Uterus (tissue), 4 donors: ENCODE measurements around the gene SLC25A26. TPM values are rescaled to one million over a fixed set of nuclear protein-coding genes. Genes with fewer than 3 reads are reported as not detected.

Experiments used
- DNase-seq, 2 donors: peaks; one replicate each; pipeline ENCODE4 v3.0.0-alpha.2; 2019 to 2020
- H3K27ac ChIP-seq, 2 donors: fragments of 200-600 bp; sonication (generic); 1 replicate in 1 of 2; 2 replicates in 1 of 2; pipeline ENCODE4 v1.5.1; 2016 to 2018
- H3K27me3 ChIP-seq, 2 donors: fragments of 200-600 bp; sonication (generic); one replicate each; pipeline ENCODE4 v1.5.1; 2018 to 2019; ENCODE audit warnings: control low read depth in 1 of 2
- H3K36me3 ChIP-seq, 2 donors: fragments of 200-600 bp; sonication (generic); one replicate each; pipeline ENCODE4 v1.5.1; 2019; ENCODE audit warnings: control low read depth in 1 of 2
- H3K4me1 ChIP-seq, 2 donors: fragments of 200-600 bp; sonication (generic); one replicate each; pipeline ENCODE4 v1.5.1; 2018 to 2019; ENCODE audit warnings: control low read depth in 1 of 2
- H3K4me3 ChIP-seq, 2 donors: fragments of 200-600 bp; sonication (generic); 1 replicate in 1 of 2; 2 replicates in 1 of 2; pipeline ENCODE4 v1.5.1; 2018 to 2019; ENCODE audit warnings: mild to moderate bottlenecking in 1 of 2
- H3K9me3 ChIP-seq, 2 donors: fragments of 200-600 bp; sonication (generic); one replicate each; pipeline ENCODE4 v1.5.1; 2019; ENCODE audit warnings: control low read depth in 1 of 2
- POLR2A ChIP-seq, 2 donors: fragments of 450-650 bp; IDR thresholded peaks; one replicate each; pipeline ENCODE4 v1.6.1; 2016; ENCODE audit warnings: antibody characterized with exemption in 2 of 2, mild to moderate bottlenecking in 1 of 2, moderate library complexity in 1 of 2
- intact Hi-C: fragments of 100-400 bp; cut with DNase I; formaldehyde crosslinking; loops from one replicate; pipeline ENCODE4 v1.15.1; 2023; ENCODE audit warnings: low total_unique reads
- total RNA-seq, 4 donors: library from RNA; depleted of rRNA in 3 of 4; stranded (reverse); fragments of >200 nt in 3 of 4; gene quantifications; one replicate each; pipeline versions ENCODE4 v1.1.0 to v1.2.4, GENCODE V29; 2014 to 2023
- TF ChIP-seq, protein P1 (sequence below), 4 experiments: fragments of 200-600 bp in 2 of 4; fragments of 450-650 bp in 2 of 4; sonication (generic) in 2 of 4; IDR thresholded peaks; one replicate each; pipeline ENCODE4 v1.5.1; 2016 to 2019; ENCODE audit warnings: antibody characterized with exemption in 4 of 4, mild to moderate bottlenecking in 2 of 4, moderate library complexity in 1 of 4
- donor health status: DM: yes; HTN: yes; CAD: no.

Gene SLC25A26
- total RNA-seq, 4 donors from 2014 or later, result 10.6 to 24.9 (median 17.8) TPM

DNA sequence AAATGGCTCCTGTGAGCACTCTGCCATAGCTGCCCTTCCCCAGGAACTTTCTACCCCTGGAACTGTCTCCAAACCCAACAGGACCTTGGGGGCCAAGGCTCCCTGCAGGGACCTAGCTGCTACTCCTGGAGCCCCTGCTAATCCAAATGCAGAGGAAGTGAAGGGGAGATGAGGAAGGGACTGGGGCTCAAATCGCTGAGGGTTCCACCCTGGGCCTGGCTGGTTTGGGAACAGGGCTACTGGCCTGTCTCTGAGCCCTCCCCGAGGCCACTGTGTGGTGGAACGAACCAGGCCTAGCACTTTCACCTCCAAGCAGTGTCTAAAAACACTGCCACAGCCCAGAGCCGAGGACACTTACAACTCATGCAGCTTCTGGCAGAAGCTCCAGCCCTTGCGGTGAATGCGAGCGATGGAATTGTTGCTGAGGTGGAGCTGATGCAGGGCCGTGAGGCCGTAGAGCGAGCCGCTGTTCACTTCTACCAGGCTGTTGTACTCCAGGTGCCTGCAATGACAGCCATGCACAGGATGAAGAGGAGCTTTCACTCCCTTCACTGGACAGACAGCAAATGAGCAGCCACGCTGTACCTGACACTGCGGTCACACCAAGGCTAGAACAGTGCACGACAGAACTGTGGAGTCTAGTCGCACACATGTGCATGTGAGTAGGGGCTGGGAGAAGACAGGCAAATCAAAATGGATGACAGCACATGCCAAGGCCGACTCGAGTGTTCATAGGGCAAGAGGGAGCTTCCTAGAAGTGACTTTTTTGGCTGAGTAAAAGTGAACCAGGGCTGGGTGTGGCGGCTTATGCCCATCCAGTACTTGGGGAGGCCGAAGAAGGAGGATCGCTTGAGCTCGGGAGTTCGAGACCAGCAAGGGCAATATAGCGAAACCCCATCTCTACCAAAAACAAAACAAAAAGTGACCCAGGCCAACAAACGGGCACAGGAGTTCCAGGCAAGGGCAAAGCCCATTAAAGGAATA lies 189.3 kb downstream of the SLC25A26 start:
- Histone ChIP-seq H3K27me3 (no peaks in the 10 kb centered on the region), H3K9me3 (no peaks in the 10 kb centered on the region), H3K36me3 (no peaks in the 10 kb centered on the region), H3K4me1 (no peaks in the 10 kb centered on the region), H3K4me3 (no peak overlapping the region), H3K27ac (no peak overlapping the region)
- intact Hi-C loops, result loop anchor here (10.0 kb wide), 2 partner anchors 95 to 405 kb away; partner anchors contain the start of gene LRIG1
- no peak for TF ChIP-seq POLR2A (IDR thresholded peaks at IDR 0.05)
- TF ChIP-seq, protein P1, sequence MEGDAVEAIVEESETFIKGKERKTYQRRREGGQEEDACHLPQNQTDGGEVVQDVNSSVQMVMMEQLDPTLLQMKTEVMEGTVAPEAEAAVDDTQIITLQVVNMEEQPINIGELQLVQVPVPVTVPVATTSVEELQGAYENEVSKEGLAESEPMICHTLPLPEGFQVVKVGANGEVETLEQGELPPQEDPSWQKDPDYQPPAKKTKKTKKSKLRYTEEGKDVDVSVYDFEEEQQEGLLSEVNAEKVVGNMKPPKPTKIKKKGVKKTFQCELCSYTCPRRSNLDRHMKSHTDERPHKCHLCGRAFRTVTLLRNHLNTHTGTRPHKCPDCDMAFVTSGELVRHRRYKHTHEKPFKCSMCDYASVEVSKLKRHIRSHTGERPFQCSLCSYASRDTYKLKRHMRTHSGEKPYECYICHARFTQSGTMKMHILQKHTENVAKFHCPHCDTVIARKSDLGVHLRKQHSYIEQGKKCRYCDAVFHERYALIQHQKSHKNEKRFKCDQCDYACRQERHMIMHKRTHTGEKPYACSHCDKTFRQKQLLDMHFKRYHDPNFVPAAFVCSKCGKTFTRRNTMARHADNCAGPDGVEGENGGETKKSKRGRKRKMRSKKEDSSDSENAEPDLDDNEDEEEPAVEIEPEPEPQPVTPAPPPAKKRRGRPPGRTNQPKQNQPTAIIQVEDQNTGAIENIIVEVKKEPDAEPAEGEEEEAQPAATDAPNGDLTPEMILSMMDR (IDR thresholded peaks at IDR 0.05), result no peak
- DNase-seq, result peak; percentile 8 to 9

GRCh38 chr3:66410976-66411375 lies 190.2 kb downstream of the SLC25A26 start:
- no peak overlapping the region for H3K27ac ChIP-seq
- H3K4me1 ChIP-seq, result peaks cover 0 to 7% of the 10 kb centered on the region in 2 donors
- H3K27me3 ChIP-seq, result no peaks in the 10 kb centered on the region
- no peaks in the 10 kb centered on the region for H3K9me3 ChIP-seq
- TF ChIP-seq POLR2A (IDR thresholded peaks at IDR 0.05), result no peak
- TF ChIP-seq, protein P1 (IDR thresholded peaks at IDR 0.05), result no peak
- H3K4me3 ChIP-seq, result no peak overlapping the region
- no peaks in the 10 kb centered on the region for H3K36me3 ChIP-seq
- intact Hi-C loops, result no loop called here
- peak in 1 of 2 donors; percentile 9 for DNase-seq

DNA sequence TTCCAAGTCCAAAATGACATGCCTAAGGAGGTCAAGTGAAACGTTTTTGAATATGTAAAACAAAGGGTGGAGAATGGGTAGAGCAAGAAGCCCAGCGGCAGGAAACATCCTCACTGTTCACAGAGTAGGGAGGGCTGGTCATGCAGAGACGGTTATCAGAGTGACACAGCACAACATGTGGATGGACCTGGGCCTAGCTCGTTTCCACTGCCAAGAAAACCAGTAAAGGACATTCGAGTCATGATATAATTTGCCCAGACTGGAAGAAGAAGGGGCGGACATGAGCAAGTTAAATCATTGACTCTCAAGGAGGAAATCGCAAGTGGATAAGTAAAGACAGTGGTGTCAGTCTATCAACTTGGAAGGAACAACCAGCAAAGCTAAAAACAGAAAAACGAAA lies 190.7 kb downstream of the SLC25A26 start:
- Histone ChIP-seq H3K27me3 (no peaks in the 10 kb centered on the region), H3K27ac (no peak overlapping the region), H3K4me1 (peaks cover 0 to 7% of the 10 kb centered on the region in 2 donors), H3K36me3 (no peaks in the 10 kb centered on the region), H3K9me3 (no peaks in the 10 kb centered on the region), H3K4me3 (no peak overlapping the region)
- intact Hi-C loops, result no loop called here
- TF ChIP-seq POLR2A (IDR thresholded peaks at IDR 0.05), result no peak
- TF ChIP-seq, protein P1 (IDR thresholded peaks at IDR 0.05), result no peak
- DNase-seq, result peak in 1 of 2 donors; percentile 10

- H3K27ac ChIP-seq, result no peak overlapping the region
- no peak for DNase-seq
- no peak for TF ChIP-seq POLR2A (IDR thresholded peaks at IDR 0.05)
- TF ChIP-seq, protein P1 (IDR thresholded peaks at IDR 0.05), result no peak
- H3K4me1 ChIP-seq, result peaks cover 0 to 9% of the 10 kb centered on the region in 2 donors
- no peaks in the 10 kb centered on the region for H3K36me3 ChIP-seq
- H3K27me3 ChIP-seq, result no peaks in the 10 kb centered on the region
- no peaks in the 10 kb centered on the region for H3K9me3 ChIP-seq
- intact Hi-C loops, result no loop called here
- H3K4me3 ChIP-seq, result no peak overlapping the region
Observed at GRCh38 chr3:66411961-66412887, 191.4 kb downstream of the SLC25A26 start.
